Cardiac fibroblast (primary cell): ENCODE results near the gene ERC2.

ENCODE experiments used
- DNase-seq, 2 donors: peaks; one replicate each; pipeline versions ENCODE4 v3.0.0 to v3.0.0-alpha.2; 2010; ENCODE audit warnings: low read depth in 2 of 2
- H3K4me3 ChIP-seq, 2 donors: replicated peaks in 1 of 2; 1 replicate in 1 of 2; 2 replicates in 1 of 2; pipeline ENCODE4 v1.5.1; 2011; ENCODE audit warnings: low read depth in 2 of 2, low read length in 2 of 2, mild to moderate bottlenecking in 2 of 2, moderate library complexity in 1 of 2
- CTCF ChIP-seq: IDR thresholded peaks from one replicate; pipeline ENCODE4 v1.5.1; 2011; ENCODE audit warnings: low read depth, mild to moderate bottlenecking, low read length, inconsistent platforms

The ERC2 gene

GRCh38 chr3:55704521-55704920, 763.7 kb downstream of the ERC2 start:
- H3K4me3 ChIP-seq, result no peak overlapping the region
- peak in 1 of 2 donors; percentile 28 for DNase-seq
- TF ChIP-seq CTCF, result no peak

GRCh38 chr3:55702822-55703221, 765.4 kb downstream of the ERC2 start:
- no peak for TF ChIP-seq CTCF
- DNase-seq, result no peak
- H3K4me3 ChIP-seq, result no peak overlapping the region

DNA sequence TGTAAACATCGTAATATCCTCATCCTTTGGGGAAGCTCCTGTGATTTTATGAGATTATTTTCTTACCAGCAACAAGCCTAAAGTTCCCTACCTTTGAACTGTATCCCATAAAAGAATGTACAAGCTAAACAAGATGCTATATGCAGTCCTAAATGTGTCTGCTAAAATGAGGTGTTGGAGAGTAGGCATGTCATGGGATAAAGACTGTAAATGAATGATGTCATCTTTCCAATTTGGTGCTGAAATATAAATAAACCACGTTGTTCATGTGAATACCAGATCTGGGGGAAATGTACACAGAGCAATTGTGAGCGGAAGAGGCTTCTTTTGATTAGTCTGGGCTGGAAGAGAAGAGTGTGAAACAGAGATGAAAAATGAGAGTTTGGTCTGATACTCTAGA, 766.3 kb downstream of the ERC2 start:
- no peak for TF ChIP-seq CTCF

DNA sequence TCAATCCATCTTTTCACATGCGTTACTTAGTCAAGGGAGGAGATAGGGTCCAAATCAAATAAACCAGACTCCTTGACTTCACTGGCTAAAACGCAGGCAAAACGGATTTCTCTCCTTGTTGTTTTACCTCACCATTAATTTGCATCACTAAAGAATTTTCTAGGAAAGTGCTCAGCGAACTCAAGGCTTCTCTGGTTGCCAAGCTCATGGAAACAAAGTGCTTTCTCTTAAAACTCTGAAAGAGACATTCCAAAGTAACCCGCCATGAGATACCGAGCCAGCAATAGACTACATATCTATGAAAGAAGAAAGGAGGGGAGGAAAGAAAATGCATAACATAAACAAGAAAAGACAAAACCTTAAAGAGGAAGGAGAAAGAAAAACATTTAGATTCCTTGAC, 769.4 kb downstream of the ERC2 start:
- no peak for TF ChIP-seq CTCF
- no peak for DNase-seq
- no peak overlapping the region for H3K4me3 ChIP-seq

More for the DNA sequence above, 766.3 kb downstream of the ERC2 start:
- no peak overlapping the region for H3K4me3 ChIP-seq
- DNase-seq, result no peak

- H3K4me3 ChIP-seq, result no peak overlapping the region
- no peak for DNase-seq
- TF ChIP-seq CTCF, result no peak
Observed at GRCh38 chr3:55697177-55697865, 770.9 kb downstream of the ERC2 start.

GRCh38 chr3:55692957-55693558, 775.2 kb downstream of the ERC2 start:
- peak in 1 of 2 donors; percentile 48 for DNase-seq
- no peak overlapping the region for H3K4me3 ChIP-seq
- no peak for TF ChIP-seq CTCF
